Superior temporal gyrus (tissue), 1 donor: ENCODE measurements around the gene DNAJC1.
"Not testable (repeated sequence)": the region's sequence is repeated elsewhere in the genome, so short reads cannot be mapped to it uniquely, and the experiment has no call there.

ENCODE experiments used
- DNase-seq: peaks from one replicate; pipeline ENCODE4 v3.0.0-alpha.2; 2016; ENCODE audit errors: extremely low spot score

The DNAJC1 gene

DNA sequence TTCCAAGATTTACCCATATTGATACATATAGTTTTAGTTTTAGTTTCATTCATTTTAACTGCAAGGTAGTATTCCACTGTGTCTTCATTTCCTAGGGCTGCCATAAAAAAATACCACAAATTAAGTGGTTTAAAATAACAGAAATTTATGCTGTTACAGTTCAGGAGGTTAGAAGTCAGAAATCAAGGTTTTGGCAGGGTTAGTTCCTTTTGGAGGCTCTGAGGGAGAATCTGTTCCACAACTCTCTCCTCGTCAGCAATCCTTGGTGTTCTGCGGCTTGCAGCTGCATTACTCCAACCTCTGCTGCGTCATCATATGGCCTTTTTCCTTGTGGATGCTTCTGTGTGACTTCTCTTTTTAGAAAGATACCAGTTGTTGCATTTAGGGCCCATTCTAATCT, 176.2 kb downstream of the DNAJC1 start:
- DNase-seq: no peak

DNA sequence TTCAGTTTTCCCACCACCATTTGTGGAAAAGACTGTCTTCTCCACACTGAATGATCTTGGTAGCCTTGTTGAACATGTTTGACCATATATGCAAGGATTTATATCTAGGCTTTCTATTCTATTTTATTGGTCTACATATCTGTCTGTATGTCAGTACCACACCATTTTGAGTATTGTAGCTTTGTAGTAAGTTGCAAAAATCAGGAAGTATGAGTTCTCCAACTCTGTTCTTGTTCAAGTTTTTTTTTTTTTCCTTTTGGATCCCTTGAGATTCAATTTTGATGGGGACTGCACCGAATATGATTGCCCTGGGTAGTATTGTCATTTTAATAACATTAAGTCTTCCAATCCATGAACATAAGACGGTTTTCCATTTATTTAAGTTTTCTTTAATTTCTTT, 176.8 kb downstream of the DNAJC1 start:
- no peak for DNase-seq

DNA sequence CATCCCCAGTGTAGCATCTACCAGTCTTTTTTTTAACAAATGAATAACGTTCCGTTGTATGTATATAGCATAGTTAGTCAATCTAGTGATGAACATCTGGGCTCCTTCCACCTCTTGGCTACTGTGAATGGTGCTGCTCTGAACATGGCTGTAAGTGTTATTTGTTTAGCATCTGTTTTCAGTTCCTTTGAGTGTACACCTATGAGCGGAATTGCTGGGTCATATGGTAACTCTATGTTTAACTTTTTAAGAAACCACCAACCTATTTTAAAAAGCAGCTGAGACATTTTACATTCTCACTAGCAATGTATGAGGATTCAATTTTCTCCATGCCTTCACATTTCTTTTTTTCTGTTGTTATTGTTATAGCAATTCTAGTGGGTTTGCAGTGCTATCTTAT, 178.2 kb downstream of the DNAJC1 start:
- no peak for DNase-seq

DNA sequence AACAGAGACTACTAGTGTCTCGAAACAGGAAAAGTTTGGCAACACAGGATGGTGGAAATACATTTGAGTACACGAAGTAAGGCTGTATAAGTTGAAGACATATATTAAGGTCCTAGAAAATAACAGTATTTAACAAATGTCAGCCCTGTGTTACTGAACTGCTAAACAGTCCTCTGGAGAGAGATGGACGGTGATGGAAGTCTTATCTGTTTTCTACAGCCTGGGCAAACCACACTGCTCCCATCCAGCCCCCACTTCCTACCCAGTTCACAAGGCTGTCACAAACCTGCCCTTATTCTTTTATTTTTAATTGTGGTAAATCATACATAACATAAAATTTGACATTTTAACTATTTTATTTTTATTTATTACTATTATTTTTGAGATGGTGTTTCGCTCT, 179.1 kb downstream of the DNAJC1 start:
- DNase-seq: no peak

DNA sequence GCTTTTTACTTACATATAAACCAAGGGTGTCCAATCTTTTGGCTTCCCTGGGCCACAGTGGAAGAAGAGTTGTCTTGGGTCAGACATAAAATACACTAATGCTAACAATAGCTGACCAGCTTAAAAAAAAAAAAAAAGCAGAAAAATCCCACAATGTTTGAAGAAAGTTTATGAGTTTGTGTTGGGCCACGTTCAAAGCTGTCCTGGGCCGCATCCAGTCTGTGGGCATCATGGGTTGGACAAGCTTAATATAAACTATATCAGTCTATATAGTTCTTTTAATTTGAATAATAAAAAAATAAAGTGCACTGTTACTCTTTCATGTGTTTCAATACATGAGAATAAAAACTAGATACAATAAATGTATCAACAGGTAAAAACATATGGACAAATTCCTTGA, 179.9 kb downstream of the DNAJC1 start:
- no peak for DNase-seq

DNA sequence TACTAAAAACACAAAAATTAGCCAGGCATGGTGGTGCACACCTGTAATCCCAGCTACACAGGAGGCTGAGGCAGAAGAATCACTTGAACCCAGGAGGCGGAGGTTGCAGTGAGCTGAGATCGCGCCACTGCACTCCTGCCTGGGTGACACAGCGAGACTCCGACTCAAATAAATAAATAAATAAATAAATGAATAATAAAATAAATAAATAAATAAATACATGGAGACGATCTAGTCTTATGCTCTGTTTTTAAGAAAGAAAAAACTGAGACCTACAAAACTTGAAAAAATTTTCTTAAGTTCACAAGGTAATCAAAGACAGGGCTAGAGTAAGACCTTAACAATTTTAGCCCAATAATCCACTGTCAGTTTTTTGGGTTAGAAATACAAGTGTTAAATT, 181.3 kb downstream of the DNAJC1 start:
- not testable (repeated sequence) for DNase-seq

DNA sequence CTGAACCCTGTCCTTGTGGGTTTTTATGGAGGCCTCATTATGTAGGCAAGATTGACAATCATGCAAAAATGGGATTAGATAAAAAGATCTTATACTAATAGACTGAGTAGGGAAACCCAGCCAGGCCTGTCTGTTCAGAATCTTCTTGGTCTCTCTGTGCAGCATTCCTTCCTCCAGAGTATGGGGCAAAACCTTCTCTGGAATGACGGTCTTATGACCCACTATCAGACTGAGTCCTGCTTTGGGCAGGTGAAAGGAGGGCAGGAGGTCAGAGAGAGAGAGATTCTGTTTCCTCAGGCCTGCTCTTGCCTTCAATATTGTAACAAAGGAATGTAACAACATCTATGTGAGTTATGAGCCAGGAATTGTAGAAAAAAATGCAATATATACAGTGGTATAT, 182.6 kb downstream of the DNAJC1 start:
- no peak for DNase-seq

DNA sequence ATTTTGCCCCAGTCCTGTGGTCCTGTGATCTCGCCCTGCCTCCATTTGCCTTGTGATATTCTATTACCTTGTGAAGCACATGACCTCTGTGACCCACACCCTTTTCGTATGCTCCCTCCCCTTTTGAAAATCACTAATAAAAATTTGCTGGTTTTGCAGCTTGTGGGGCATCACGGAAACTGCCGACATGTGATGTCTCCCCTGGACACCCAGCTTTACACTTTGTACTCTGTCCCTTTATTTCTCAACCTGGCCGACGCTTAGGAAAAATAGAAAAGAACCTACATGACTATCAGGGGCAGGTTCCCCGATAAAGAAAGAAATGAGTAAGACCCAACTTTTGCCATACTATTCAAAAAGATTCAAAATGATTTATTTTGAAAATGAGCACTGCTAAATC, 185.1 kb downstream of the DNAJC1 start:
- not testable (repeated sequence) for DNase-seq

DNA sequence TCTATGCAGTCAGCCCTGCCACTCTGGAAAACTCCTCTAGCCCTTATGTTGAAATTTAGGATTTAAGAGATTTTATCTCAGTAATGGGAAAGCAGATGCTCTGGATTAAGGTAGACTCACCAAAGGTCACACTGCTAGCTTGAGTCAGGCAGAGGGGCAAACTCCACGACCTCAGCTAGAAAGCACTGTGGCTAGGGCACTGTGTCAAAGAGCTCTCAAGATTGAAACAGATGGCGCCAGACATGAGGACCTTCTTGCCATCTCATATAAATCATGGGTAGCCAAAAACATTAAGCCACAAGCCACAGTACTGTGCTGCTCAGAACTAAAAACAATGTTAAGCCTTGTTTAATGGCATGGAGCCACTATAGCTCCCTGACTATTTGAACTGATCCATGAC, 188.7 kb downstream of the DNAJC1 start:
- DNase-seq: no peak

DNA sequence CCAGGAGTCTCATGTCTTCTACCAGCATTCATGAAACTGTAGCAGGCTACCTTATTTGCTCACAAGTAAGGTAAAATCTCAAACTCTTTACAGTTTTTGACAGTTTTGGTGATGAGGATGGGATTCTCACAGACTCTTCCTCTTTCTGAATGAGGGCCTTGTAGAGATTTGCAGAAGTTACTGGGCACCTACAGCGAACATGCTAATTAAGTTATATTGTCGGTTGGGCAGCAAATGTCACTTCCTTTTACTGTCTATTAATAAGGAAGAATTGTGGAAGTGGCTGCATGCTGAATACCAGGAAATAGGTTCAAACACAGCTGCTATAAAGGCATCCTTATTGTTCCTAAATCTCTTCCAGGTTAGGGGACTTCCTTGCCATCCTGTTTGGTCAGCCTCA, 189.6 kb downstream of the DNAJC1 start:
- DNase-seq: no peak

DNA sequence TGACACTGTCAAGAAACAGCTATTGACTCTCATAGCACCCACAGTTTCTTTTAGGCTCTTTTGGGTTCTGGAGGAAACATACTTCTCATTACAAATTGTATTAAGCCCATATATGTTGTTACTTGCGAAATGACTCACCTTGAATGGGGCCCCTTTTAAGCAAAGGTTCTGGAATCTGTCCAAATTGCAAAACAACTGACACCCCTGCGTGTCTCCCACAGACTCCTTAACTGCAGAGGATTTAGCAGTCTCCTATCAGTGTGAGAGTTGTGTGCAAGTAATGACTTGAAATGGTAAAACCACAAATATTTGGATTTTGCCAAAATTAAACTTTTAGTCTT, 192.3 kb downstream of the DNAJC1 start:
- no peak for DNase-seq

DNA sequence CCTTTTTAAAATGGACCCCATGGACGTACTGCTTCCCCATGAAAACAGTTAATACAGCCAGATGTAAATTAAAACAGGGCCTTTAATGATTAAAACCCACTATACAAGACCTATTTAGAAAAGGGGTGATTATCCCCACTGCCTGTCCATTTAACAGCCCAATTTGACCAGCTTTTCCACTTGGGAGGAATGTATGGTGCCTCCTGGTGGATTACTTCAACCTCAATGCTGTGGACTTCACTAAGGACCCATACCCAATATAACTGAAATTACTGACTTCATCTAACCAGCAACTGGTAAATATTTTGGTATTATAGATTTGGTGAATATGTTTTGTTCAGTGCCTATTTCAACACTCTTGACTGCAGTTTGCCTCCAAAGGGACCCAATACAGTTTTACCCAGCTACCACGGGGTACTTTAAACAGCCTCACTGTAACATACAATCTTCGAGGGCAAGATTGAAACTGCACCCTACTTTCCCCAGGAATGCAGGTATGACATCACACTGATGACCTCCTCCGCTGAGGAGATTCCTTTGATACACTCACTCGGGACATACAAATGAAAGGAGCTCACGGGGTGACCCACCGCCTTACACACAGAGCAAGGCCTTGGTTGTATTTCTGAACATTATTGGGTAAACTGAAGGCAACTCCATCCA, 192.8 kb downstream of the DNAJC1 start:
- DNase-seq: no peak

DNA sequence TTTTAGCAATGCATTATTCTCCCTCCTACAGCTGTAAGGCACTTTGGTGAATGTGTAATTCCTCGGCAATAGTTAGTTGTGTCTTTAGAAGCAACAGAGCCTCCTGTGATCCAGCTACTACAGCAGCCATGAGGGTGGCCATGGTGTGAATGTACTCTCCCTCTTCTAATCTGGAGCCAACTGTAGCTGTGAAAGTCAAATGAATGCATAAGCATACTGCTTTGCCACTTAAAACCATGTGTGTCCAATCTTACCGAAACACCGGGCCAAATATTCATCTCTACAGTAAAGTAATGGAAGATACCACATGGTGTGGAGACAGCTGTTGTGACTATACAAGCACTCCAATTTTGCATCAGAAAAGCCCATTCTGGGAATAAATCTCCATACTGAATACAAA, 195.0 kb downstream of the DNAJC1 start:
- no peak for DNase-seq

DNA sequence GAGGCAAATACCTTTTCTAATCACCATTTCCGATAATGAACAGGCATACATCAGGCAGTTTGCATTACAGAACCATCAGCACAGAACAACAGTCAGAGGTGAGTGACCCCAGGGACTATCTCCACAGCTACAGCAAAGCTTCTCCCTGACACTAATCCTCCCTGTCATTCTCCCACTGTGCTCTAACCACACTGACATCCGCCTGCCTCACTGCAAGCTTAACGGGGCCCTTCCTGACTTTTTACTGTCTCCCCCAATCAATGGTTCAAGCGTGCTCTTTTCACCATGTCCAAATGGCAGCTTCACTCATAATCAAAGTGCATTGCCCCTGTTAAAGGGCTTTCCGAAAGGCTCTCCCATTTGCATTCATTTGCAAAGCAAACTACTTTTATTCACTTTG, 196.3 kb downstream of the DNAJC1 start:
- DNase-seq: no peak

DNA sequence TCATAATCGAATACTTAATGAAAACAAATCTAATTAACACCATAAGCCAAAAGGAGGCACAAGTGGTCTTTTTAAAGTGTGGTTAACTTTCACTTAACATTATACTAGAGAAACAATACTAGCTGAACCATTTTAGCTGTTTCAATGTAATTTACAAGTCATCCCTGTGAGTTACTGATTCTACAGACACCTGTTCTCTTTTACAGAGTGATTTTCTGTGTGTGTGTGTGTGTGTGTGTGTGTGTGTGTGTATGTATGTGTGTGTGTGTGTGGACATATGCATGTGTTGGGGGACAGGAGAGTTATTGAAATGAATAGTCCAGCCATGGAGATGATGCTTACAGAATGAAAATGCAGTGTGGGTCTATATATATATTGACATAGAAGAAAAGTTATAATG, 200.2 kb downstream of the DNAJC1 start:
- DNase-seq: no peak

DNA sequence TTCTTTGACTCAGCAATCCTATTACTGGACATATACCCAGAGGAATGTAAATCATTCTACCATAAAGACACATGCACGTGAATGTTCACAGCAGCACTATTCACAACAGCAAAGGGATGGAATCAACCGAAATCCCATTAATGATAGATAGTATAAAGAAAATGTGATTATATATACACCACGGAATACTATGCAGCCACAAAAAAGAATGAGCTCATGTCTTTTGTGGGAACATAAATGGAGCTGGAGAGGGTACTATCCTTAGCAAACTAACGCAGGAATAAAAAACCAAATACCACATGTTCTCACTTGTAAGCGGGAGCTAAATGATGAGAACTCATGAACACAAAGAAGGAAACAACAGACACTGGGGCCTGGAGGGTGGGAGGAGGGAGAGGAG, 201.9 kb downstream of the DNAJC1 start:
- no peak for DNase-seq

DNA sequence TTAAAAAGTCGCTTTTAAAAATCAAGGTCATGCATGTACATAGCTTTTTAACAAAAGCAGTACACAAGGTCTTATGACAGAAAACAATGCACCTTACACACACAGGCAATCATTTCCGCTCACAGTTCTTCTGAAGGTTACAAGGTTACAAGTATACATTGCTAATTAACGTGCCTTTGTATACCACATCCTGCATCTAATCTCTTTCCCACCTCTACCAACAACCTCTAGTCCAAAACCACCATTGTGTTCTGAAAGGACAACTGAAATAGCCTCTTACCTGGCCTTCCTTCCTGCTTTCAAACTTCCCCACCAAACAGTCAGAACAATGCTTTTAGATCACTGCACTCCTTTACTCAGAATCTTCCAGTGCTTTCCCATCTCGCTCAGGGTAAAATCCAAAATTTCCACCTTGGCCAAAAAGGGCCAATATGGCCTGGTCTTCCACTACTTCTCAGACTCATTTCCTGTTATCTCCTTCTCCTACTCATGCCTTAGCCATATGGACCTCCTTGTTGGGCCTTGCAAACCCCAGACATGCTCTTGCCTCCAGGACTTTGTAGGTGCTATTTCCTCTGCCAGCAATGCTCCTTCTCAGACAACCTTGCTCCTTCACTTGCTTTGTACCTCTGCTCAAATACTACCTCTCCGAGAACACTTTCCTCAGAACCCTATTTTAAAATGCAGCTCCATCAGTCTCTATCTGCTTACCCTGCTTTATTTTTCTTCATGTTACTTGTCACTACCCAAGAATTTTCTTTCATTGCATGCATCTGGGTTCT, 205.4 kb downstream of the DNAJC1 start:
- DNase-seq: no peak

DNA sequence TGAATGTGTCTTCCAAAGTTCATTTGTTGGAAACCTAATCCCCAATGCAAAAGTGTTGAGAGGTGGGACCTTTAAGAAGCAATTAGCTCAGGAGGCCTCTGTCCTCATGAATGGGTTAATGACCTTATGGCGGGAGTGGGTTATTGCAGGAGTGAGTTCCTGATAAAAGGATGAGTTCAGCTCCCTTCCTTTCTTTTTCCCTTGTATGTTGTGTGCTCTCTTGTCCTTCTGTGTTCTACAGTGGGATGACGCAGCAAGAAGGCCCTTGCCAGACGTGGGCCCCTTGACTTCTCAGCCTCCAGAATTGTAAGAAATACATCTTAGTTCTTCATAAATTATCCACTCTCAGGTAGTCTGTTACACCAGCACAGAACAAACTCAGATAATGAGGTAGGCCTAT, 206.0 kb downstream of the DNAJC1 start:
- no peak for DNase-seq

DNA sequence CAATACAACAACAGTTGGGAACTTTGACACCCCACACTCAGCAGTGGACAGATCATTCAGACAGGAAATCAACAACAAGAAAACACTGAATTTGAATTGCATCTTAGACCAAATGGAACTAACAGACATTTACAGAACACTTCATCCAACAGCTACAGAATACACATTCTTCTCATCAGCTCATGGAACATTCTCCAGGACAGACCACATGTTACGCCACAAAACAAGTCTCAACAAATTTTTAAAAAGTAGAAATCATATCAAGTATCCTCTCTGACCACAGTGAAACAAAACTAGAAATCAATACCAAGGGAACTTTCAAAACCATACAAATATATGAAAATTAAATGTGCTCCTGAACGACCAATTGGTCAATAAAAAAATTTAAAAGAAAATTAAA, 212.3 kb downstream of the DNAJC1 start:
- no peak for DNase-seq

DNA sequence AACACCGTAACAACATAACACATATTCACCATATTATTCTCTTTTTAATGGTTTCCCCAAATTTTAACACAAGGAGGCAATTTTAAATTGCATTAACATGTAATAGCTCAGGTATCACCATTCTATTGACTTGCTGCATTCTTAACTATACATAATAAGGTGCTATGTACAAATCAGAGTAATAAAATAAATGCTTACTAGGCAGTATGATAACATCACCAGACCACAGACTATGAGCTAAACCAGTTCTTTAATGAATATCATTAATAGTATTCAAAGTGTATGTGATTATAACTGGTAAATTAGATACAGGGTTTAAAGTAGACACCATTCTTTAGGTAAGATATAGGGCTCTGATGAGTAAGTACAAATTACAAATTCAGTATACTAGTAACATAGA, 226.6 kb downstream of the DNAJC1 start:
- no peak for DNase-seq

DNA sequence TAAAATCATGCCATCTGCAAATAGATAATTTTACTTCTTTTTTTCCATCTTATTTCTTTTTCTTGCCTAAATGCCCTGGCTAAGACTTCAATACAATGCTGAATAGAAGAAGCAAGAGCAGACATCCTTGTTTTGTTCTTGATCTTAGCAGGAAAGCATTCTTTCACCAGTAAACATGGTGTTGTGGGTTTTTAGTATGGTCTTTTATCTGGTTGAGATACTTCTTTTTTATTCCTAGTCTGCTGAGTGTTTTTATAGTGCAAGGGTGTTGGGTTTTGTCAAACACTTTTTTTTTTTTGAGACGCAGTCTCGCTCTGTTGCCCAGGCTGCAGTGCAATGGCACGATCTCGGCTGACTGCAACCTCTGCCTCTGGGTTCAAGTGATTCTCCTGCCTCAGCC, 232.3 kb downstream of the DNAJC1 start:
- DNase-seq: no peak

DNA sequence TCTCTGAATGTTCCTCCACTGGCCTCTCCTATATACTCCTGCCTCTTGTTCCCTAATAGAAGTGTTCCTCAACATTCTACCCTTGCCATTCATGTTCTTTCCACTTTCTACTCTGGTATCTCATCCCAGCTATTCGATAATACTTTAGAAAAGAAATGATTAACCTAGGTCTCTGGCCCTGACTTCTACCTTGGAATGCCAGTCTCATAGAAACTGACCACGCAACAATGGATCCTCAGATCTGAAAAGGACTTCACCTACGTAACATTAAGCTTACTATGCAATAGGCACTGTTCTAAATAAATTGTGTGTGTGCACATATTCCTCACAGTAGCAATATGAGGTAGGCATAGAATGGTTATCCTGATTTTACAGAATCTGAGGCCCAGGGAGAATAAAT, 234.5 kb downstream of the DNAJC1 start:
- DNase-seq: no peak

DNA sequence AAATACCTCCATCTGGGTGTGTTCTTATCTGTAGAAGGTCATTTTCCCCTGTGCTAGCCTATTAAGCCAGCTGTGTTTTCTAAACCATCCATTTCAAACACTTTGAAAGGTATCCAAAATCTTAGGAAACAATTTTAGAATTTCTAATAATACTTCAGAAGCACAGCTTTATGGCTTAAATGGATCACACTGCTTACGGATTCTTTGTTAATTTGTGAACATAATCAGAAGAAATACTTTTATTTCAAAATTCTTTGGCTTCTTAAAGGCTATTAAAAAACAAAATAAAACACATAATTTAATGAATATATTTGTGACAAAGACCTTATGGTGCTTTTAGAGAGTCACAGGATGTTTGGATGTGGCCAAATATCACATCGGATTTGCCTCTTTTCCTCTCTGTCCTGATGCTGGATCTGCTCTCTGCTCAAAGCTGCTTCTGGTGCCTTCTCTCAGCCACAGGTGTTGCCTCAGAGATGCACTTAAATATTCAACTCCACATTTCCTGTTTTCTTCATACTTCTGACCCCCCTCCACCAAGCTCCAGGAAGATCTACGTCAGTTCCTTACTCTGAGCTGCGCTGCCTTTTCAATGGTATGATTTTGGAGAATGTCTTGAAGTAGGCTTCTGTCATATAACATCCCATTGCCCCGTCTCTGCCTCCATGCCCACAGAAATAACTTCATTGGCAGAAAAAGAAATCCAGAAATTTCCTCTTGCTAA, 238.9 kb downstream of the DNAJC1 start:
- no peak for DNase-seq
